GM23248 (cell line): ENCODE data around the gene BSDC1.

Source experiments
- EZH2 ChIP-seq: fragments of 200-600 bp; sonication (generic); IDR thresholded peaks from 2 replicates; pipeline ENCODE4 v1.6.1; 2018; ENCODE audit warnings: antibody characterized with exemption, mild to moderate bottlenecking; ENCODE audit not compliant: insufficient read depth, poor library complexity, severe bottlenecking
- EZH2phosphoT487 ChIP-seq: fragments of 200-600 bp; sonication (generic); IDR thresholded peaks from 2 replicates; pipeline ENCODE4 v1.6.1; 2018; ENCODE audit warnings: antibody characterized with exemption, moderate library complexity, mild to moderate bottlenecking, low read depth; ENCODE audit not compliant: insufficient read depth

DNA sequence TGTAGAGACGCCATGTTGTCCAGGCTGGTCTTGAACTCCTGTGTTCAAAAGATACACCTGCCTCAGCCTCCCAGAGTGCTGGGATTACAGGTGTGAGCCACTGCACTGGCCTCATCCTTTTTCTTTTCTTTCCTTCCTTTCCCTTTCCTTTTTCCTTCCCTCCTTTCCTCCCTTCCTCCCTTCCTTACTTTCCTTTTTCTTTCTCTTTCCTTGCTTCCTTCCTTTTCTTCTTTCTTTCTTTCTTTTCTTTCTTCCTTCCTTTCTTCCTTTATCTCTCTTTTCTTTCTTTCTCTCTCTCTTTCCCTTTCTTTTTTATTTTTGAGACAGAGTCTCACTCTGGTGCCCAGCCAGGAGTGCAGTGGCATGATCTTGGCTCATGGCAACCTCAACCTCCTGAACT is 37.8 kb downstream of the BSDC1 start:
- TF ChIP-seq EZH2 (no peak), EZH2phosphoT487 (no peak)
